KMS-11 (cell line): ENCODE data around the gene ISM2.

ENCODE experiments used
- H2AFZ ChIP-seq: fragments of 200-600 bp; sonication (generic); 2 replicates; pipeline ENCODE4 v1.6.1; 2016; ENCODE audit warnings: antibody characterized with exemption, mixed run types, low read depth
- H3K27ac ChIP-seq: fragments of 200-600 bp; sonication (generic); 2 replicates; pipeline ENCODE4 v1.6.1; 2016; ENCODE audit warnings: mild to moderate bottlenecking, mixed run types
- H3K27me3 ChIP-seq: fragments of 200-600 bp; sonication (generic); 2 replicates; pipeline ENCODE4 v1.6.1; 2017; ENCODE audit warnings: mild to moderate bottlenecking, low read depth, mixed run types, moderate library complexity; ENCODE audit not compliant: insufficient read depth
- H3K36me3 ChIP-seq: fragments of 200-600 bp; sonication (generic); 2 replicates; pipeline ENCODE4 v1.6.1; 2017; ENCODE audit warnings: mild to moderate bottlenecking, mixed run types; ENCODE audit not compliant: insufficient read depth
- H3K4me1 ChIP-seq: fragments of 200-600 bp; sonication (generic); 2 replicates; pipeline ENCODE4 v1.6.1; 2016; ENCODE audit warnings: mild to moderate bottlenecking, low read depth, mixed run types; ENCODE audit not compliant: poor library complexity, severe bottlenecking
- H3K4me2 ChIP-seq: fragments of 200-600 bp; sonication (generic); 2 replicates; pipeline ENCODE4 v1.7.0; 2016; ENCODE audit warnings: mild to moderate bottlenecking, mixed run types
- H3K4me3 ChIP-seq: fragments of 200-600 bp; sonication (generic); IDR thresholded peaks from 2 replicates; pipeline ENCODE4 v1.6.1; 2017; ENCODE audit warnings: low read depth, low read length, mixed read lengths; ENCODE audit not compliant: insufficient read depth
- H3K79me2 ChIP-seq: fragments of 200-600 bp; sonication (generic); 2 replicates; pipeline ENCODE4 v1.6.1; 2016; ENCODE audit warnings: low read depth, mixed run types; ENCODE audit not compliant: insufficient read depth
- H3K9ac ChIP-seq: fragments of 200-600 bp; sonication (generic); 2 replicates; pipeline ENCODE4 v1.6.1; 2016; ENCODE audit warnings: mild to moderate bottlenecking, mixed run types
- H4K20me1 ChIP-seq: fragments of 200-600 bp; sonication (generic); 2 replicates; pipeline ENCODE4 v1.6.1; 2016; ENCODE audit warnings: mild to moderate bottlenecking, mixed run types; ENCODE audit not compliant: insufficient read depth
- CTCF ChIP-seq: fragments of 200-600 bp; sonication (generic); conservative IDR thresholded peaks from 2 replicates; pipeline ENCODE4 v1.6.1; 2017; ENCODE audit warnings: low read depth, mild to moderate bottlenecking, antibody characterized with exemption, low read length, moderate library complexity, mixed read lengths

ISM2 gene

GRCh38 chr14:77511486-77512162 lies 13.0 kb upstream of the ISM2 start:
- H3K27ac ChIP-seq: no peak overlapping the region
- no peaks in the 10 kb centered on the region for H3K4me1 ChIP-seq
- no peak for TF ChIP-seq CTCF
- no peaks in the 10 kb centered on the region for H3K27me3 ChIP-seq
- no peak overlapping the region for H3K9ac ChIP-seq
- no peak overlapping the region for H3K4me3 ChIP-seq
- H2AFZ ChIP-seq: no peak overlapping the region
- H3K79me2 ChIP-seq: no peaks in the 10 kb centered on the region
- no peaks in the 10 kb centered on the region for H4K20me1 ChIP-seq
- no peaks in the 10 kb centered on the region for H3K36me3 ChIP-seq
- H3K4me2 ChIP-seq: no peak overlapping the region

GRCh38 chr14:77509366-77509765 lies 10.8 kb upstream of the ISM2 start:
- Histone ChIP-seq H3K27ac (no peak overlapping the region), H3K4me3 (no peak overlapping the region), H3K9ac (no peak overlapping the region), H3K4me2 (no peak overlapping the region), H3K79me2 (no peaks in the 10 kb centered on the region), H3K27me3 (no peaks in the 10 kb centered on the region), H3K4me1 (no peaks in the 10 kb centered on the region), H2AFZ (no peak overlapping the region), H3K36me3 (no peaks in the 10 kb centered on the region), H4K20me1 (no peaks in the 10 kb centered on the region)
- TF ChIP-seq CTCF: no peak

- Histone ChIP-seq H2AFZ (no peak overlapping the region), H3K9ac (no peak overlapping the region), H3K4me2 (no peak overlapping the region), H3K4me3 (no peak overlapping the region), H3K36me3 (no peaks in the 10 kb centered on the region), H4K20me1 (no peaks in the 10 kb centered on the region), H3K27me3 (no peaks in the 10 kb centered on the region), H3K27ac (no peak overlapping the region), H3K79me2 (no peaks in the 10 kb centered on the region), H3K4me1 (no peaks in the 10 kb centered on the region)
- TF ChIP-seq CTCF: no peak
These were observed 10.3 kb upstream of the ISM2 start for GRCh38 chr14:77508876-77509275.

- no peak overlapping the region for H3K27ac ChIP-seq
- H3K9ac ChIP-seq: no peak overlapping the region
- TF ChIP-seq CTCF: no peak
- no peaks in the 10 kb centered on the region for H4K20me1 ChIP-seq
- H2AFZ ChIP-seq: no peak overlapping the region
- H3K4me2 ChIP-seq: no peak overlapping the region
- no peak overlapping the region for H3K4me3 ChIP-seq
- H3K27me3 ChIP-seq: no peaks in the 10 kb centered on the region
- no peaks in the 10 kb centered on the region for H3K79me2 ChIP-seq
- H3K4me1 ChIP-seq: no peaks in the 10 kb centered on the region
- no peaks in the 10 kb centered on the region for H3K36me3 ChIP-seq
These were observed 9.6 kb upstream of the ISM2 start for GRCh38 chr14:77508249-77508648.
